ENCODE results near the gene RSPH3.
"Not testable (repeated sequence)": the region's sequence is repeated elsewhere in the genome, so short reads cannot be mapped to it uniquely, and the experiment has no call there.

Gene RSPH3

DNA sequence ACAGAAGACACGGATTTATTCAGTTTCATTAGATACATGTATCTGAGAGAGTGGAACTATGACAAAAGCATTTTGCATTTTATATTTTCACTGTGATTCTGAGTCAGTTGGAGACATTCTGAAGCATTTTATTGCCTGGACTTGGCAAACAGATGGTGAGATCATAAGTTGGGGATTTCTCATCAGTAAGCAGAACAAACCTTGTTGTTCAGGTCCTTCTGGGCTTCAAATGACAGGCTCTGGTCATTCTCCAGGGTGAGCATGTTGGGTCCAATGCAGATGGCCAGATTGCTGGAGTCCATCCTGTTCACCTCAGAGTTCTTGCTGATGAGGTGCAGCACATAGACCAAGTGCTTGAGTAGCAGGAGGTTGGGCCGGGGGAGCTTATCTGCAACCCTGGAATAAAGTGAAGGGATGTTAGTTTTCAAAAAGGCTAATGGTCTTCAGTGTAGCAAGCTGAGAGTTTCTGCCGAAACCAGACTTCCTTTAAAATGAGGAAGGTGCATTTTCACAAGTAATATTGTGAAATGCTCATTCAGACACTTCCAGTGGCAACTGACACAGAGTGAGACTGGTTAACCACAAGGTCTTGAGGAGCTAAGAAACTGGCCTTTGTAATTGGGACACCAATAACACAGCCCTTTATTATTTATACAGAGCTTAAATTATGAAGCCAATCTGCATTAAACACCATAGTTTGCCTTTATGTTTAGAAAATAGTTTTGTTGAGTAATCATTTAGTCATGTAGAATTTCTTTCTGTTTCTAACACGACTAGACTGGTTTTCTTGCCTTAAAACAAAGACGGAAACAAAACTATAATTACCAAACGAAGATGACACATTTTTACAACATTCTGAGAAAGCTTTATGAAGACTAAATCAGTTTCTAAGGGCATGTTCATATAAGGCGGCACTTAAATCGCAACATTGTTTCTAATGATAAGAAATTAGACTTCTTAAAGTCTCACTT is 39.2 kb upstream of the RSPH3 start:
- no peak overlapping the region for H3K4me3 ChIP-seq (ENCODE audit: low read depth in 1 of 2, low read length in 2 of 2)
- no peaks in the 10 kb centered on the region for H3K36me3 ChIP-seq (ENCODE audit: insufficient read depth, low read length)
- no peak overlapping the region for H3K9ac ChIP-seq (ENCODE audit: low read length)
- H3K27ac ChIP-seq (ENCODE audit: low read depth, low read length) = no peak overlapping the region
- H3K4me1 ChIP-seq (ENCODE audit: insufficient read depth, low read length) = no peaks in the 10 kb centered on the region
- no peaks in the 10 kb centered on the region for H3K27me3 ChIP-seq (ENCODE audit: control insufficient read depth in 1 of 2, insufficient read depth in 2 of 2, low read length in 2 of 2)
- H3K9me3 ChIP-seq (ENCODE audit: low read length) = no peaks in the 10 kb centered on the region

DNA sequence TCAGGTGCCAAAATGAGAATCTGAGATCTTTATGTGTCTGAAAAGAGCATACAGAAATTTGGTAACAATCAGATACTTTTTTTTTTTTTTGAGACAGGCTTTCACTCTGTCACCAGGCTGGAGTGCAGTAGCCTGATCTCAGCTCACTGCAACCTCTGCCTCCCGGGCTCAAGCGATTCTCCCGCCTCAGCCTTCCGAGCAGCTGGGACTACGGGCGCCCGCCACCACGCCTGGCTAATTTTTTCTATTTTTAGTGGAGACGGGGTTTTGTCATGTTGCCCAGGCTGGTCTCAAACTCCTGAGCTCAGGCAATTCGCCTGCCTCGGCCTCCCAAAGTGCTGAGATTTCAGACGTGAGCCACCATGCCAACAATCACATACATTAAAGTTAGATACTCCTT is 38.3 kb upstream of the RSPH3 start:
- not testable (repeated sequence) for H3K9me3 ChIP-seq (ENCODE audit: low read length); H3K9ac ChIP-seq (ENCODE audit: low read length); H3K4me1 ChIP-seq (ENCODE audit: insufficient read depth, low read length); H3K36me3 ChIP-seq (ENCODE audit: insufficient read depth, low read length); H3K4me3 ChIP-seq (ENCODE audit: low read depth in 1 of 2, low read length in 2 of 2); H3K27me3 ChIP-seq (ENCODE audit: control insufficient read depth in 1 of 2, insufficient read depth in 2 of 2, low read length in 2 of 2); H3K27ac ChIP-seq (ENCODE audit: low read depth, low read length)

DNA sequence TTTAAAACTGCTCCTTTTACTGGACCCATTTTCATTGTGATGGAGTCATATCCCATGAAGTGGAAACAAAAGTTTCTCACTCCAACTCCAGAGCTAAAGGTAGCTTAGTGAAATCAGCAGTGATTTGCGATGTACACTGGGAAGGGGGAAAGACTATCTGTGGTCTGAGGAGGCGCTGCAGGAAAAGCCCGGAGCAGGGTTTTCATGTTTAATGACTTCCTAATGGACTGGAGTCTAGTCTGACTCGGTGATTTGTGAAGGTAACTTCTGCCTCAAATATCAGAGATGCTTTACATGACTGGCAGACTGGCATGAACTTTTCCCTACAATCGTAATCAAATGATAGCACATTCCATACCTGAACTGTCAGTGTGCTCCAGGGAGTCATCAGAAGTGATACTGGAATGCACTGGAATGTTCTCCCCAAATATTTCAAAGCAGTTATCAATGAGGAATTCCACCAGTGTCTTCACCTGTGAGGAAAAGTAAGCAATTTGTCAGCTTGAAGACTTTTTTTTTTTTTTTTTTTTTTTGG is 37.8 kb upstream of the RSPH3 start:
- H3K9ac ChIP-seq (ENCODE audit: low read length) = no peak overlapping the region
- H3K36me3 ChIP-seq (ENCODE audit: insufficient read depth, low read length) = no peaks in the 10 kb centered on the region
- H3K4me3 ChIP-seq (ENCODE audit: low read depth in 1 of 2, low read length in 2 of 2) = no peak overlapping the region
- no peak overlapping the region for H3K27ac ChIP-seq (ENCODE audit: low read depth, low read length)
- no peaks in the 10 kb centered on the region for H3K4me1 ChIP-seq (ENCODE audit: insufficient read depth, low read length)
- H3K9me3 ChIP-seq (ENCODE audit: low read length) = no peaks in the 10 kb centered on the region
- no peaks in the 10 kb centered on the region for H3K27me3 ChIP-seq (ENCODE audit: control insufficient read depth in 1 of 2, insufficient read depth in 2 of 2, low read length in 2 of 2)

DNA sequence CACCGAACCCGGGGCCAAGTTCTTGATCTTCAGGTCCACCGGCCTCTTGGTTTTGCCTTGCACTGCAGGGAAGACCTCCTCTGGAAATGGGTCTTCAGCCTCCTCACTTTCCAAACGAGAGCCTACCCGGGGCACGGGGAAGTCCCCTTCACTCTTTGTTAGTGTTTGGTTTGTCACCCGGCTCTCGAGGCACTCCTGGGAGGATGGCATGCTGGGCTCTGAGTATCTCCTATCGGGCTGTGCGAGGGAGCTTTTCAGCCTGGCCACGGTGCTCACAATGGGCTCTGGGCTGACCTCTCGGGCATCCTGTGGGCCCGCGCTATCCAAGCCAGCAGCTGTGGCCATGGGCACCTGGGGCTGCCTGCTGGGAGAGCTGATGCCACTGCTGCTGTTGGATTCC is 36.7 kb upstream of the RSPH3 start:
- H3K9ac ChIP-seq (ENCODE audit: low read length) = no peak overlapping the region
- no peaks in the 10 kb centered on the region for H3K36me3 ChIP-seq (ENCODE audit: insufficient read depth, low read length)
- no peaks in the 10 kb centered on the region for H3K4me1 ChIP-seq (ENCODE audit: insufficient read depth, low read length)
- H3K4me3 ChIP-seq (ENCODE audit: low read depth in 1 of 2, low read length in 2 of 2) = no peak overlapping the region
- H3K27ac ChIP-seq (ENCODE audit: low read depth, low read length) = no peak overlapping the region
- no peaks in the 10 kb centered on the region for H3K9me3 ChIP-seq (ENCODE audit: low read length)
- H3K27me3 ChIP-seq (ENCODE audit: control insufficient read depth in 1 of 2, insufficient read depth in 2 of 2, low read length in 2 of 2) = no peaks in the 10 kb centered on the region

DNA sequence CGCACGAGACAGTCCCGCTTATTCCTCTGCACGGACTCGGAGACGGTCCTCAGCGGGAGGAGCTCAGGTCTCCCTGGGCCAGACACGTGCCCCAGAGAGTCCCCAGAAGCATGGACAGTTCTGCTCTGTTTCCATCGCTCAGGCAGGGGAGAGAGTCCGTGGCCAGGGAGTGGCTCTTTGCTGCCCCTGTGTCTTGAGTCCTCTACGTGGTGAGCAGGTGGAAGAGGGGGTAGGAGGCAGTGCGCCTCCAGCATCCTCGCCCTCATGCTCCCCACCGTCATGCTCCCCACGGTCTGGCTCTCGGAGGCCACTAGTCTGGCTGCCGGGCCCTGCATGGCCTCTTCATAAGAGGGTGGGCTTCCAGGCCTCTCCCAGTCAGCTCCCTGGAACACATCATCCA is 35.9 kb upstream of the RSPH3 start:
- H3K4me3 ChIP-seq (ENCODE audit: low read depth in 1 of 2, low read length in 2 of 2) = no peak overlapping the region
- no peaks in the 10 kb centered on the region for H3K27me3 ChIP-seq (ENCODE audit: control insufficient read depth in 1 of 2, insufficient read depth in 2 of 2, low read length in 2 of 2)
- no peaks in the 10 kb centered on the region for H3K36me3 ChIP-seq (ENCODE audit: insufficient read depth, low read length)
- H3K9ac ChIP-seq (ENCODE audit: low read length) = no peak overlapping the region
- H3K9me3 ChIP-seq (ENCODE audit: low read length) = no peaks in the 10 kb centered on the region
- no peaks in the 10 kb centered on the region for H3K4me1 ChIP-seq (ENCODE audit: insufficient read depth, low read length)
- H3K27ac ChIP-seq (ENCODE audit: low read depth, low read length) = no peak overlapping the region

DNA sequence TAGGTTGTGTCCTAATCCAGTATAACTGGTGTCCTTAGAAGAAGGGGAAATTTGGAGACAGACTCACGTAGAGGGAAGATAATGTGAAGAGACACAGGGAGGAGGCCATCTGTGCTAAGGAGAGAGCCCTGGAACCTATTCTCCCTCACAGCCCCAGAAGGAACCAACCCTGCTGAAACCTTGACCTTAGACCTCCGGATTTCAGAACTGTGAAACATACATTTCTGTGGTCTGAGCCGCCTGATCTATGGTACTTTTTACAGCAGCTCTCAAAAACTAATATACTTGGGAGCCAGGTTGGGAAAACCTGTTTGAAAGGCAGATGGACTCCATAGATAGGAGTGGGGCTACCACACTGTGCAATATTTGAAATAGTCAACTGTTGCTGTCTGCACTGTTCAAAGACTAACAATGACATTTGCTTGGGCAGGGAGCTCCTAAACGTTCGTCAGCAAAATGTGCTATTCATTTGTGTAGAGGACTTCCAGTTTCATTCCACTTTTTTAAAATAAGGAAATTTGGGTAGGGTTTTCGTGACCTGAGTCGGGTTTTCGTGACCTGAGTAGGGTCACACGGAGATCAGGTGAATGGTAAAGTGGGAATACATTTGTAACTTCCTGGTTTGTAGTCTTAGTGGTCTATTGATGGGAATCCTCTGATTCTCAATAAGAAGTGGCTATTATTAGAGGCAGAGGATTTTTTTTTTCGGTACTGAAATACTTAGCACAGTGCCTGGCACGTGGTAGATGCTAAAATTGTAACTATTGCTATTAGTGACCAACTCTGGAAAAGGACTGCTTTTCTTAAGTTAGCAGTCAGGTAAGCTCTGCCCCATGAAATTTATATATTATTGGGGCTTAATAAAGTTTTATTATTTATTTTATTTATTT is 33.4 kb upstream of the RSPH3 start:
- H3K27ac ChIP-seq (ENCODE audit: low read depth, low read length) = no peak overlapping the region
- H3K27me3 ChIP-seq (ENCODE audit: control insufficient read depth in 1 of 2, insufficient read depth in 2 of 2, low read length in 2 of 2) = no peaks in the 10 kb centered on the region
- no peaks in the 10 kb centered on the region for H3K36me3 ChIP-seq (ENCODE audit: insufficient read depth, low read length)

DNA sequence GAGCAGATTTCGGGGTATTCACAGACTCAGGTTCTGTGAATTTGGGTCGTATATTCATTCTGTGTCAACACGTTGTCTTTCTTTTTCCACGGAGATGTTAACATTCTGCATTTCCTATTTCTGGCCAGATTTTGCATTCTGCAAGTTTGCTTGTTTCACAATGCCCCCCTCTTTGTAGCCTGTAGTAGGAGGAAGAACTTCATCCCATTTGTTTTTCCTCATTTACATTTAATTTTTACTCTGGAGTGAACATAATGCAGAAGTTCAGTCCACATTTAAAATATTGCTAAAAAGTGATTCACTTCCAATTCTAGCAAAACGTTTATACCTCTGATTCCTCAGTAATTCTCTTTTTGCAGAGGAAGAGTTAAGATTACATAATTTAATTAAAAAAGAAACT is 31.8 kb upstream of the RSPH3 start:
- no peak overlapping the region for H3K27ac ChIP-seq (ENCODE audit: low read depth, low read length)
- no peak overlapping the region for H3K4me3 ChIP-seq (ENCODE audit: low read depth in 1 of 2, low read length in 2 of 2)
- H3K27me3 ChIP-seq (ENCODE audit: control insufficient read depth in 1 of 2, insufficient read depth in 2 of 2, low read length in 2 of 2) = no peaks in the 10 kb centered on the region
- H3K36me3 ChIP-seq (ENCODE audit: insufficient read depth, low read length) = no peaks in the 10 kb centered on the region
- H3K4me1 ChIP-seq (ENCODE audit: insufficient read depth, low read length) = no peaks in the 10 kb centered on the region
- H3K9ac ChIP-seq (ENCODE audit: low read length) = no peak overlapping the region
- no peaks in the 10 kb centered on the region for H3K9me3 ChIP-seq (ENCODE audit: low read length)

More for the DNA sequence above, 33.4 kb upstream of the RSPH3 start:
- no peak overlapping the region for H3K9ac ChIP-seq (ENCODE audit: low read length)
- H3K9me3 ChIP-seq (ENCODE audit: low read length) = no peaks in the 10 kb centered on the region
- no peak overlapping the region for H3K4me3 ChIP-seq (ENCODE audit: low read depth in 1 of 2, low read length in 2 of 2)
- H3K4me1 ChIP-seq (ENCODE audit: insufficient read depth, low read length) = no peaks in the 10 kb centered on the region

DNA sequence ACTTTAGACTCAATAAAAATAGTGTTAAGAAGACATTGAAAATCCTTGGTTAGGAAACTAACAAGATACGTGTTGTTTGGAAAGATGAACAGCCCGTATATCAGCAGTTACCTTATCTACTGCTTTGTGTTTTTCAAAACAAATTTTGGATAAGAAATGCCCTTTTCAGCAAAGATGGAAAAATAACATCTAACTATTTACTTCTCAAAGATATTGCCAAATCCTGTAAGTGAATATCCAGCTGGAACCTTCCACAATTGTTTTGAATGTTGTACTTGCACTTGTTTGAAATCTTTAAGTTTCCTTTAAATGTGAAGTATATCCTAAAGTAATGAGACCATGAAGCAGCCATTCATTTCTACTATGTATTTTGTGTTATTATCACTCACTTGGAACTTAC is 30.2 kb upstream of the RSPH3 start:
- H3K4me3 ChIP-seq (ENCODE audit: low read depth in 1 of 2, low read length in 2 of 2) = no peak overlapping the region
- H3K27ac ChIP-seq (ENCODE audit: low read depth, low read length) = no peak overlapping the region
- H3K36me3 ChIP-seq (ENCODE audit: insufficient read depth, low read length) = no peaks in the 10 kb centered on the region
- no peaks in the 10 kb centered on the region for H3K9me3 ChIP-seq (ENCODE audit: low read length)
- H3K4me1 ChIP-seq (ENCODE audit: insufficient read depth, low read length) = no peaks in the 10 kb centered on the region
- no peak overlapping the region for H3K9ac ChIP-seq (ENCODE audit: low read length)
- H3K27me3 ChIP-seq (ENCODE audit: control insufficient read depth in 1 of 2, insufficient read depth in 2 of 2, low read length in 2 of 2) = no peaks in the 10 kb centered on the region

DNA sequence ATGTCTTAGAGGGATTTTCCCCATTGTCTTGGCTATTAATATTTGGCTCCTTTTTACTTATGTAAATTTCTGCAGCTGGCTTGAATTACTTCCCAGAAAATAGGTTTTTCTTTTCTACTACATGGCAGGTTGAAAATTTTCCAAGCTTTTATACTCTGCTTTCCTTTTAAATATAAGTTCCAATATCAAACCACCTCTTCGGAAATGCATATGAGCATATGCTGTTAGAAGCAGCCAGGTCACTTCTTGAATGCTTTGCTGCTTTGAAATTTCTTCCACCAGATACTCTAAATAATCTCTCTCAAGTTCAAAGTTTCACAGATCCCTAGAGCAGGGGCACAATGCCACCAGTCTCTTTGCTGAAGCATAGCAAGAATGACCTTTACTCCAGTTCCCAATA is 25.2 kb upstream of the RSPH3 start:
- not testable (repeated sequence) for H3K27ac ChIP-seq (ENCODE audit: low read depth, low read length); H3K4me3 ChIP-seq (ENCODE audit: low read depth in 1 of 2, low read length in 2 of 2); H3K9ac ChIP-seq (ENCODE audit: low read length); H3K9me3 ChIP-seq (ENCODE audit: low read length); H3K36me3 ChIP-seq (ENCODE audit: insufficient read depth, low read length); H3K4me1 ChIP-seq (ENCODE audit: insufficient read depth, low read length); H3K27me3 ChIP-seq (ENCODE audit: control insufficient read depth in 1 of 2, insufficient read depth in 2 of 2, low read length in 2 of 2)

DNA sequence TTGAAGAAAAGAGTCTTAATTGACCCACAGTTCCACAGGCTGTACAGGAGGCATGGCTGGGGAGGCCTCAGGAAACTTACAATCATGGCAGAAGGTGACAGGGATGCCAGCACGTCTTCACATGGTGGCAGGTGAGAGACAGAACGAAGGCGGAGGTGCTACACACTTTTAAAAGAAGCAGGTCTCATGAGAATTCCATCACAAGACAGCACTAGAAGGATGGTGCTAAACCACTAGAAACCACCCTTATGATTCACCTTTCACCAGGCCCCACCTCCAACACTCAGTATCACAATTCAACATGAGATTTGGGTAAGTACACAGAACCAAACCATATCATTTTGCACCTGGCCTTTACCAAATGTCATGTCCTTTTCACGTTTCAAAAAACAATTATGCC is 23.9 kb upstream of the RSPH3 start:
- Histone ChIP-seq H3K27ac (ENCODE audit: low read depth, low read length) (no peak overlapping the region), H3K4me1 (ENCODE audit: insufficient read depth, low read length) (no peaks in the 10 kb centered on the region), H3K9ac (ENCODE audit: low read length) (no peak overlapping the region), H3K4me3 (ENCODE audit: low read depth in 1 of 2, low read length in 2 of 2) (no peak overlapping the region), H3K9me3 (ENCODE audit: low read length) (peaks cover 4% of the 10 kb centered on the region), H3K27me3 (ENCODE audit: control insufficient read depth in 1 of 2, insufficient read depth in 2 of 2, low read length in 2 of 2) (no peaks in the 10 kb centered on the region), H3K36me3 (ENCODE audit: insufficient read depth, low read length) (no peaks in the 10 kb centered on the region)

DNA sequence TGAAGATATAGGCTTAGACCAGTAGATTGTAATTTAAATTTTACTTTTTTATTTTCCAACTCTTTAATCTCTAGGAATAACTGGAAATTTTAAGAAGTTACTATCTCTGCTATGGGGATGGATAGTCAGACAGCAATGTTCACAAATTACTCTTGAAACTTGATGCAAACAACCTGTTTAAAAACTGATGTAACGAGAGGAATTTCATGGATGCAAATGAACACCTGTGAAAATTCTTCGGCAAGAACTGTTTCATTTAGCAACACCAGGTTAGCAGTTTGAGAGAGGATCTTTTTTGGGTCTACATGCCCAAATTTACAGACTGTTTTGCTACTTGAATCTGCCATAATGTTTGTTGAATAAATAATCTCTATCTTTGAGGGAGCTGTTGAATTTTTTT is 20.0 kb upstream of the RSPH3 start:
- H3K27ac ChIP-seq (ENCODE audit: low read depth, low read length) = no peak overlapping the region
- H3K4me3 ChIP-seq (ENCODE audit: low read depth in 1 of 2, low read length in 2 of 2) = no peak overlapping the region
- no peaks in the 10 kb centered on the region for H3K36me3 ChIP-seq (ENCODE audit: insufficient read depth, low read length)
- no peaks in the 10 kb centered on the region for H3K27me3 ChIP-seq (ENCODE audit: control insufficient read depth in 1 of 2, insufficient read depth in 2 of 2, low read length in 2 of 2)
- no peak overlapping the region for H3K9ac ChIP-seq (ENCODE audit: low read length)
- H3K4me1 ChIP-seq (ENCODE audit: insufficient read depth, low read length) = no peaks in the 10 kb centered on the region
- H3K9me3 ChIP-seq (ENCODE audit: low read length) = peaks cover 4% of the 10 kb centered on the region

Data from muscle layer of colon (tissue), 2 donors.